Tibial artery (tissue), 4 donors: ENCODE data around the gene PCDHGA1.

Experiments
- DNase-seq, 2 donors: peaks; one replicate each; pipeline ENCODE4 v3.0.0-alpha.2; 2019
- H3K27ac ChIP-seq, 2 donors: fragments of 200-600 bp; sonication (generic) in 1 of 2; 1 replicate in 1 of 2; 2 replicates in 1 of 2; pipeline ENCODE4 v1.5.1; 2018 to 2019; ENCODE audit warnings: mild to moderate bottlenecking in 1 of 2
- H3K27me3 ChIP-seq, 2 donors: fragments of 200-600 bp; sonication (generic) in 1 of 2; one replicate each; pipeline versions ENCODE4 v1.5.1 to v1.6.0; 2016 to 2019
- H3K36me3 ChIP-seq, 3 donors: fragments of 200-600 bp; sonication (generic) in 2 of 3; one replicate each; pipeline ENCODE4 v1.5.1; 2016 to 2019; ENCODE audit warnings: mild to moderate bottlenecking in 2 of 3
- H3K4me1 ChIP-seq, 4 donors: fragments of 200-600 bp; sonication (generic) in 2 of 4; 1 replicate in 3 of 4; 2 replicates in 1 of 4; pipeline ENCODE4 v1.5.1; 2016 to 2019
- H3K4me3 ChIP-seq, 2 donors: fragments of 200-600 bp; sonication (generic) in 1 of 2; 1 replicate in 1 of 2; 2 replicates in 1 of 2; pipeline ENCODE4 v1.5.1; 2018 to 2019; ENCODE audit warnings: mild to moderate bottlenecking in 2 of 2
- H3K9me3 ChIP-seq, 3 donors: fragments of 200-600 bp; sonication (generic) in 1 of 3; one replicate each; pipeline ENCODE4 v1.5.1; 2016 to 2019
- CTCF ChIP-seq, 2 experiments: fragments of 200-600 bp in 1 of 2; fragments of 450-650 bp in 1 of 2; IDR thresholded peaks; one replicate each; pipeline ENCODE4 v1.5.1; 2017 to 2019; ENCODE audit warnings: antibody characterized with exemption in 2 of 2, mild to moderate bottlenecking in 1 of 2, moderate library complexity in 1 of 2
- intact Hi-C: fragments of 100-400 bp; cut with DNase I; formaldehyde crosslinking; loops from one replicate; pipeline ENCODE4 v1.15.0; 2023; ENCODE audit warnings: low total_unique reads

PCDHGA1 gene

GRCh38 chr5:141523991-141524390 is 193.7 kb downstream of the PCDHGA1 start:
- no peak for TF ChIP-seq CTCF (IDR thresholded peaks at IDR 0.05)
- intact Hi-C loops: loop anchor here (2.0 kb wide), 1 partner anchor 49 kb away; the partner anchor contains the start of gene PCDHGC3
- Histone ChIP-seq H3K36me3 (peaks cover 20 to 44% (median 41%) of the 10 kb centered on the region in 3 donors), H3K4me3 (no peak overlapping the region), H3K9me3 (no peaks in the 10 kb centered on the region), H3K27ac (peak overlapping the region; percentile 46 to 61), H3K4me1 (peaks cover 0 to 47% (median 9%) of the 10 kb centered on the region in 4 donors), H3K27me3 (no peaks in the 10 kb centered on the region)
- no peak for DNase-seq

DNA sequence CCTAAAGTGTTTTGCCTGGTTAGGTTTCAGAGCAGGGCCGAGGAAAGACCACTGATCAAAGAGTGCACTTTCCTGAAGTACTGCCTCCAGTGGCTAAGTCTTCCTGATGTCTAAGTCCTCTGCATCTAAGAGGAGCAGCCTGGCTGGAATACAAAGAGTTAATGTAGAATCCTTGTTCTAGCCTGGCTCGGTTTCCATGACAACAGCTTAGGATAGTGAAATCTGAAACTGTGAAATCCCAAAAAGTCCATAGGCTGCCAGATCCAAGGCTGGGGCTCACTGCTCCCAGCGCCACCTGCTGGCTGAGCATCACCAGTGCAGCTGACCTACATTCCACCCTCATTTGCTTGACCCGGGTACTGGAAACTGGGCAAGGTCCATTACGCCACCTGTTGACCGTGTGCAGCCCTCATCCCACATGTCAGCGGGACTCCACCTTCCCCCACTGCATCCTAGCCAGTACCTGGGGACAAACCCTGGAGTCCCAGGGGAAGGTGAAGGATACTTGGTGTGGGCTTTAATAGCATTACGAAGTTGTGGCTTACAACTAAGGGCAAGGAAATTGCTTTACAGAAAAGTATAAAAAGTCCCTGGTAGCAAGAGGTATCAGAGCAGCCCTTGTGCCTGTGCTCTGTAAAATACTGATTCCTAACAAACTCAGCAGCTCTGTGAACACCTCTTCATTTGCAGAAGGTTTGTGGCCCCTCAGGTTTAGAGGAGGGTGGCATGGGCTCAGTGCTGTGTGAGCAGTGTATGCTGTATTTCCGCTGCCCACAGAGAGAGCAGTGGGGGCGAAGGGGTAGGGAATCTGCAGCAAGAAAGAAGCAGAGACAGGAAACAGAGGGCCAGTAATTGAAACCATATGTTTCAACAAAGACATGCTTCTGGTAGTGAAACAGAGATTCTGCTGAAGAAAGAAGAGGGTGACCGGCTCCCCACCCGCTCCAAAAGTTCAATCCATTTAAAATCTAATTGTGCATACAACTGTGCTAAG is 194.6 kb downstream of the PCDHGA1 start:
- H3K9me3 ChIP-seq: no peaks in the 10 kb centered on the region
- no peaks in the 10 kb centered on the region for H3K27me3 ChIP-seq
- H3K4me1 ChIP-seq: peaks cover 0 to 56% (median 9%) of the 10 kb centered on the region in 4 donors
- H3K4me3 ChIP-seq: no peak overlapping the region
- peak overlapping the region; percentile 59 to 61 for H3K27ac ChIP-seq
- TF ChIP-seq CTCF (IDR thresholded peaks at IDR 0.05): peak; percentile 99 to 100
- H3K36me3 ChIP-seq: peaks cover 28 to 42% (median 38%) of the 10 kb centered on the region in 3 donors
- DNase-seq: peak; percentile 85 to 93
- intact Hi-C loops: loop anchor here (2.0 kb wide), 1 partner anchor 50 kb away; the partner anchor contains the start of gene PCDHGC3

- intact Hi-C loops: loop anchor here (2.0 kb wide), 1 partner anchor 51 kb away; the partner anchor contains the start of gene PCDHGC3
- no peak for DNase-seq
- peak overlapping the region; percentile 59 to 61 for H3K27ac ChIP-seq
- H3K4me1 ChIP-seq: peaks cover 0 to 50% (median 9%) of the 10 kb centered on the region in 4 donors
- no peak for TF ChIP-seq CTCF (IDR thresholded peaks at IDR 0.05)
- peaks cover 28 to 42% (median 38%) of the 10 kb centered on the region in 3 donors for H3K36me3 ChIP-seq
- H3K9me3 ChIP-seq: no peaks in the 10 kb centered on the region
- H3K4me3 ChIP-seq: no peak overlapping the region
- no peaks in the 10 kb centered on the region for H3K27me3 ChIP-seq
Measured at GRCh38 chr5:141525653-141526052, 195.3 kb downstream of the PCDHGA1 start.

- peaks cover 28 to 46% (median 38%) of the 10 kb centered on the region in 3 donors for H3K36me3 ChIP-seq
- H3K27ac ChIP-seq: peak overlapping the region in 1 of 2 donors; percentile 49
- no peak overlapping the region for H3K4me3 ChIP-seq
- no peaks in the 10 kb centered on the region for H3K9me3 ChIP-seq
- intact Hi-C loops: no loop called here
- TF ChIP-seq CTCF (IDR thresholded peaks at IDR 0.05): no peak
- H3K4me1 ChIP-seq: peaks cover 0 to 34% (median 8%) of the 10 kb centered on the region in 4 donors
- no peaks in the 10 kb centered on the region for H3K27me3 ChIP-seq
- no peak for DNase-seq
Measured at GRCh38 chr5:141527426-141527825, 197.1 kb downstream of the PCDHGA1 start.

GRCh38 chr5:141528291-141528984 is 198.1 kb downstream of the PCDHGA1 start:
- intact Hi-C loops: no loop called here
- no peaks in the 10 kb centered on the region for H3K9me3 ChIP-seq
- peak overlapping the region; percentile 49 to 71 for H3K27ac ChIP-seq
- peaks cover 0 to 34% (median 8%) of the 10 kb centered on the region in 4 donors for H3K4me1 ChIP-seq
- H3K36me3 ChIP-seq: peaks cover 28 to 53% (median 46%) of the 10 kb centered on the region in 3 donors
- no peak for TF ChIP-seq CTCF (IDR thresholded peaks at IDR 0.05)
- no peak overlapping the region for H3K4me3 ChIP-seq
- peak in 1 of 2 donors; percentile 44 for DNase-seq
- H3K27me3 ChIP-seq: no peaks in the 10 kb centered on the region
